ENCODE data around the gene IQCE. TPM values are rescaled to one million over a fixed set of nuclear protein-coding genes. Genes with fewer than 3 reads are reported as not detected.

The IQCE gene
- total RNA-seq, 6 experiments from 2014 or later = 3.7 to 7.0 (median 4.0) TPM

DNA sequence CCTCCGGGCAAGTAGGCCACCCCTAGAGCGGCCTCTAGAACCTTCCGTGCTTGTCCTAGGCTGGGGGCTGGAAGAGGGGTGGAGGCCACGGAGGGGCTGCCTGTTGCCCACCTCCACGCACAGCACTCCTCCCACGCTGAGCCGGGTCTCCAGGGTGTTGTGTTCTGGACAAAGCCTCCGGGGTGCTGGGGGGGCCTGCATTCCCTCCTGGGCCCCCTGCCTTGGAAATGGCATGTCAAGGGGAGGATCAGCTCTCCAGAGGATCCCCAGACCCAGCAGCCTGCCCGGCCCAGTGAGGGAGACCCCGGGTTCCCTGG, 64.9 kb downstream of the IQCE start:
- Histone ChIP-seq H3K27me3 (no peaks in the 10 kb centered on the region), H3K4me1 (peaks cover 0 to 25% (median 9%) of the 10 kb centered on the region in 4 donors), H3K36me3 (no peaks in the 10 kb centered on the region), H3K27ac (no peak overlapping the region), H3K9me3 (no peaks in the 10 kb centered on the region), H3K4me3 (no peak overlapping the region)
- WGBS (ENCODE audit: insufficient coverage, low coverage, low lambda C conversion rate, missing lambda C conversion rate) = no CpG with 5 or more reads among the region's 10 CpGs
- no peak for TF ChIP-seq CTCF (IDR thresholded peaks at IDR 0.05)
- TF ChIP-seq POLR2A (IDR thresholded peaks at IDR 0.05) = no peak
- ATAC-seq = no peak
- intact Hi-C loops (cut with DNase I) = no loop called here
- DNase-seq = no peak

- H3K4me3 ChIP-seq = no peak overlapping the region
- H3K27me3 ChIP-seq = no peaks in the 10 kb centered on the region
- no peak for TF ChIP-seq CTCF (IDR thresholded peaks at IDR 0.05)
- no peak overlapping the region for H3K27ac ChIP-seq
- H3K36me3 ChIP-seq = no peaks in the 10 kb centered on the region
- DNase-seq (peak in 2 of 3 donors; percentile 16 to 59), ATAC-seq (no peak)
- H3K4me1 ChIP-seq = peaks cover 0 to 32% (median 14%) of the 10 kb centered on the region in 4 donors
- no peaks in the 10 kb centered on the region for H3K9me3 ChIP-seq
- intact Hi-C loops (cut with DNase I) = no loop called here
- 90% methylated on average over 9 of the region's 18 CpGs for WGBS (ENCODE audit: insufficient coverage, low coverage, low lambda C conversion rate, missing lambda C conversion rate)
Measured at GRCh38 chr7:2624293-2624886, 65.6 kb downstream of the IQCE start.

GRCh38 chr7:2626498-2627117, 67.8 kb downstream of the IQCE start:
- Histone ChIP-seq H3K9me3 (no peaks in the 10 kb centered on the region), H3K4me3 (no peak overlapping the region), H3K27ac (no peak overlapping the region), H3K4me1 (peaks cover 0 to 43% (median 24%) of the 10 kb centered on the region in 4 donors), H3K27me3 (no peaks in the 10 kb centered on the region), H3K36me3 (no peaks in the 10 kb centered on the region)
- peak in 1 of 4 donors; percentile 1 for ATAC-seq
- intact Hi-C loops (cut with DNase I) = no loop called here
- no peak for TF ChIP-seq CTCF (IDR thresholded peaks at IDR 0.05)
- no peak for TF ChIP-seq POLR2A (IDR thresholded peaks at IDR 0.05)
- WGBS (ENCODE audit: insufficient coverage, low coverage, low lambda C conversion rate, missing lambda C conversion rate) = 64% methylated on average over 11 of the region's 20 CpGs
- peak in 1 of 3 donors; percentile 63 for DNase-seq

DNA sequence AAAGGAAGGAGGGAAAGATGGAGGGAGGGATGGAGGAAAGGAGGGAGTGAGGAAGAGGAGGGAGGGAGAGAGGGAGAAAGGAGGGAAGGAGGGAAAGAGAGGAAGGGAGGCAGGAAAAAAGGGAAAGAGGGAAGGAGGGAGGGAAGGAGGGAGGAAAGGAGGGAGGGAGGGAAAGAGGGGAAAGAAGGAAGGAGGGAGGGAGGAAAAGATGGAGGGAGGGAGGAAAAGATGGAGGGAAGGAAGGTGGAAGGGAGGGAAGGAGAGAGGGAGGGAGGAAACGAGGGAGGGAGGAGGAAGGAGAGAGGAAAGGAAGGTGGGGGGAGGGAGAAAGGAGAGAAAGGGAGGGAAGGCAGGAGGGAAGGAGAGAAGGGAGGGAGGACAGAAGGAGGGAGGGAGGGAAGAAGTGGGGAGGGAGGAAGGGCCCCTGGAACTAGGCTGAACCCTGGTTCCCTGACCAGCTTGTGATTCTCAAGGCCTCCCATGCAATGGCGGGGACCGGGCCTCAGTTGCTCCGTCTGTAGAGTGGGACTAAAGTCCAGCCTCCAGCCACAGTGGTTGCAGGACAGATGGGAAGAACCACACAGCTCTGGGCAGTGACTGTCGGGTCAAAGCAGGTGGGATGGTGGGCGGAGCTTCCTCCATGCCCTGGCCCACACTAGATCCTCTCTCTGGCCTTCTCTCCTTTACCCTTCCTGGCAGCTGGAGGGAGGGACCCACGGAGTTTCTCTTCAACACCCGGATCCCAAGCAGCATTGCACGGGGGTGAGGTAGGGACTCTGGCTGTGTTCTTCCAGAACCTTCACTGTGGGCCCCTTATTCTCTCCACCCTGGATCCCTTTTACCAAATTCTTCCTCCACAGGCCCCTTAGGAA, 68.7 kb downstream of the IQCE start:
- TF ChIP-seq POLR2A (IDR thresholded peaks at IDR 0.05) (no peak), CTCF (IDR thresholded peaks at IDR 0.05) (no peak)
- WGBS (ENCODE audit: insufficient coverage, low coverage, low lambda C conversion rate, missing lambda C conversion rate) = no CpG with 5 or more reads among the region's 9 CpGs
- Histone ChIP-seq H3K9me3 (no peaks in the 10 kb centered on the region), H3K4me1 (peaks cover 0 to 40% (median 21%) of the 10 kb centered on the region in 4 donors), H3K36me3 (no peaks in the 10 kb centered on the region), H3K4me3 (no peak overlapping the region), H3K27me3 (no peaks in the 10 kb centered on the region), H3K27ac (no peak overlapping the region)
- no peak for ATAC-seq
- intact Hi-C loops (cut with DNase I) = no loop called here
- DNase-seq = no peak
